ENCODE data around the gene LAMP1.

GRCh38 chr13:113297370-113298042 is 467 bp downstream of the LAMP1 start:
- TF ChIP-seq GATA2 (CRISPR knock-in tag; IDR thresholded peaks at IDR 0.05): no peak
- no peak for TF ChIP-seq SIN3A (IDR thresholded peaks at IDR 0.05; ENCODE audit: borderline replicate concordance, low read depth, low read length)
- TF ChIP-seq MAX (IDR thresholded peaks at IDR 0.05; ENCODE audit: low read depth): no peak
- no peak for TF ChIP-seq GABPA (IDR thresholded peaks at IDR 0.05; ENCODE audit: low read depth)
- no peak for TF ChIP-seq USF2 (IDR thresholded peaks at IDR 0.05; ENCODE audit: borderline replicate concordance, low read depth, low read length)
- no peak for TF ChIP-seq CTCF (IDR thresholded peaks at IDR 0.05)
- no peak for TF ChIP-seq TAF1 (IDR thresholded peaks at IDR 0.05; ENCODE audit: borderline replicate concordance, low read depth, low read length)
- no peak for TF ChIP-seq SMC3 (IDR thresholded peaks at IDR 0.05; ENCODE audit: low read depth, low read length)
- no peak for TF ChIP-seq POLR2AphosphoS5 (IDR thresholded peaks at IDR 0.05; ENCODE audit: low read depth, low read length)
- no peak for TF ChIP-seq RAD21 (IDR thresholded peaks at IDR 0.05; ENCODE audit: low read length)
- TF ChIP-seq REST (IDR thresholded peaks at IDR 0.05; ENCODE audit: low read depth, low read length): no peak
